HepG2 (cell line): ENCODE data around the gene HIPK3. TPM values are rescaled to one million over a fixed set of nuclear protein-coding genes. Genes with fewer than 3 reads are reported as not detected.

Experiments used
- ATAC-seq: fragments of 200-7000 bp; cut with Tn5 transposase; 3 replicates; pipeline ENCODE4 v1.9.1; 2020; ENCODE audit warnings: mild to moderate bottlenecking, moderate library complexity
- BruUV-seq: library from RNA; stranded (reverse); fragments of 400-500 nt; replicated peaks from 2 replicates; lab custom pipeline; 2021; lab: Mats Ljungman, UMichigan
- CTCF ChIA-PET: fragments of 300-600 bp; formaldehyde crosslinking; extraction: SDS; loops from one replicate; lab custom pipeline; 2021; ENCODE audit warnings: low total read pairs, inconsistent platforms, low intra/inter-chr PET ratio; lab: Yijun Ruan, JAX
- POLR2A ChIA-PET: fragments of 350-600 bp; sonication (Branson Sonifier 250); formaldehyde crosslinking; loops from one replicate; lab custom pipeline; 2020; ENCODE audit warnings: antibody characterized with exemption, inconsistent platforms; lab: Yijun Ruan, JAX
- DNase-seq: peaks from one replicate; pipeline ENCODE4 v3.0.0-alpha.2; 2015; ENCODE audit warnings: low spot score
- FAIRE-seq: peaks from 3 replicates; lab custom pipeline; 2011; peaks lifted over from hg19 to GRCh38; lab: Jason Lieb, UNC
- H2AFZ ChIP-seq: one replicate; pipeline ENCODE4 v1.6.1; 2011; ENCODE audit warnings: low read length, inconsistent platforms
- H3K27ac ChIP-seq: fragments of 300-600 bp; 3 replicates; pipeline ENCODE4 v1.8.0; 2011; ENCODE audit warnings: mixed run types, mild to moderate bottlenecking, mixed read lengths, low read length, inconsistent platforms; ENCODE audit not compliant: insufficient read depth; ENCODE audit errors: extremely low read length
- H3K27me3 ChIP-seq, 2 experiments: fragments of 200-600 bp in 1 of 2; 2 replicates in 1 of 2; 3 replicates in 1 of 2; pipeline versions ENCODE4 v1.6.0 to v1.8.0; 2011; ENCODE audit warnings: low read length in 2 of 2, mild to moderate bottlenecking in 2 of 2, moderate library complexity in 2 of 2, inconsistent platforms in 1 of 2; ENCODE audit not compliant: insufficient read depth in 2 of 2, control insufficient read depth in 1 of 2
- H3K36me3 ChIP-seq, 2 experiments: fragments of 200-600 bp in 1 of 2; replicated peaks in 1 of 2; 2 replicates in 1 of 2; 3 replicates in 1 of 2; pipeline versions ENCODE4 v1.5.1 to v1.8.0; 2011; ENCODE audit warnings: low read length in 2 of 2, inconsistent platforms in 1 of 2; ENCODE audit not compliant: insufficient read depth in 2 of 2, control insufficient read depth in 1 of 2
- H3K4me1 ChIP-seq: 2 replicates; pipeline ENCODE4 v1.5.1; 2012; ENCODE audit warnings: low read length, inconsistent platforms; ENCODE audit not compliant: insufficient read depth
- H3K4me2 ChIP-seq: 2 replicates; pipeline ENCODE4 v1.6.0; 2011; ENCODE audit warnings: low read depth, low read length, inconsistent platforms
- H3K4me3 ChIP-seq, 3 experiments: fragments of 200-600 bp in 1 of 3; sonication (generic), shearing (Covaris generic) in 1 of 3; replicated peaks in 1 of 3; 2 replicates each; pipeline ENCODE4 v1.5.1; 2011 to 2016; ENCODE audit warnings: low read length in 3 of 3, inconsistent platforms in 2 of 3, low read depth in 2 of 3, mild to moderate bottlenecking in 2 of 3, control low read depth in 1 of 3, mixed read lengths in 1 of 3; ENCODE audit not compliant: insufficient read depth in 1 of 3
- H3K79me2 ChIP-seq: one replicate; pipeline ENCODE4 v1.6.1; 2011; ENCODE audit warnings: low read length, inconsistent platforms; ENCODE audit not compliant: insufficient read depth
- H3K9ac ChIP-seq: 2 replicates; pipeline ENCODE4 v1.6.0; 2011; ENCODE audit warnings: mild to moderate bottlenecking, low read depth, low read length, inconsistent platforms; ENCODE audit not compliant: insufficient read depth
- H3K9me3 ChIP-seq: 2 replicates; pipeline ENCODE4 v1.5.1; 2012; ENCODE audit warnings: mild to moderate bottlenecking, low read length
- H4K20me1 ChIP-seq: 2 replicates; pipeline ENCODE4 v1.6.0; 2011; ENCODE audit warnings: inconsistent platforms, mild to moderate bottlenecking, low read length, moderate library complexity; ENCODE audit not compliant: insufficient read depth
- DZIP1 ChIP-seq: sonication (generic); formaldehyde crosslinking; IDR thresholded peaks from 2 replicates; pipeline ENCODE4 v1.5.0; 2020; ENCODE audit warnings: mild to moderate bottlenecking, missing genetic modification reagents
- HNRNPL ChIP-seq: fragments of 200-400 bp; formaldehyde crosslinking; IDR thresholded peaks from 2 replicates; pipeline ENCODE4 v1.6.1; 2017; ENCODE audit warnings: mild to moderate bottlenecking, low read depth, low read length
- MIER3 ChIP-seq: IDR thresholded peaks from 2 replicates; pipeline ENCODE4 v1.6.1; 2016; ENCODE audit warnings: missing compliant biosample characterization, borderline replicate concordance
- PPARG ChIP-seq: conservative IDR thresholded peaks from 2 replicates; pipeline ENCODE4 v1.6.1; 2016; ENCODE audit warnings: missing biosample characterization, missing genetic modification reagents
- TARDBP ChIP-seq: sonication (generic); formaldehyde crosslinking; IDR thresholded peaks from 2 replicates; pipeline ENCODE4 v1.8.0; 2022; ENCODE audit warnings: mild to moderate bottlenecking, missing genetic modification reagents
- TSC22D2 ChIP-seq: sonication (generic); formaldehyde crosslinking; IDR thresholded peaks from 2 replicates; pipeline ENCODE4 v1.5.1; 2020; ENCODE audit warnings: missing genetic modification reagents, mild to moderate bottlenecking, borderline replicate concordance
- ZC3H4 ChIP-seq: sonication (generic); formaldehyde crosslinking; IDR thresholded peaks from 2 replicates; pipeline ENCODE4 v1.4.0; 2020; ENCODE audit warnings: missing genetic modification reagents, borderline replicate concordance
- ZNF264 ChIP-seq: sonication (generic); formaldehyde crosslinking; IDR thresholded peaks from 2 replicates; pipeline ENCODE4 v1.4.0; 2020; ENCODE audit warnings: missing genetic modification reagents
- ZNF274 ChIP-seq: sonication (generic); formaldehyde crosslinking; IDR thresholded peaks from 2 replicates; pipeline ENCODE4 v1.5.1; 2020; ENCODE audit warnings: mild to moderate bottlenecking, missing genetic modification reagents
- ZNF547 ChIP-seq: sonication (generic); formaldehyde crosslinking; IDR thresholded peaks from 2 replicates; pipeline ENCODE4 v1.5.1; 2020; ENCODE audit warnings: mild to moderate bottlenecking, missing genetic modification reagents
- ZNF678 ChIP-seq: sonication (generic); formaldehyde crosslinking; IDR thresholded peaks from 2 replicates; pipeline ENCODE4 v1.4.0; 2020; ENCODE audit warnings: mild to moderate bottlenecking, missing genetic modification reagents
- ZNF749 ChIP-seq: sonication (generic); formaldehyde crosslinking; IDR thresholded peaks from 2 replicates; pipeline ENCODE4 v1.8.0; 2022; ENCODE audit warnings: mild to moderate bottlenecking, missing genetic modification reagents, moderate library complexity, borderline replicate concordance
- ZNF777 ChIP-seq: sonication (generic); formaldehyde crosslinking; IDR thresholded peaks from 2 replicates; pipeline ENCODE4 v1.4.0; 2020; ENCODE audit warnings: missing genetic modification reagents
- WGBS: methylation state at CpG from one replicate; pipeline ENCODE4 v1.1.6; 2017; ENCODE audit warnings: low lambda C conversion rate; 5-methylcytosine and 5-hydroxymethylcytosine counted together
- in situ Hi-C: cut with HindIII; loops from 2 replicates; pipeline ENCODE4 v1.10.0; 2017; ENCODE audit warnings: low pct_unique_long_range_greater_than_20kb; ENCODE audit not compliant: extremely low pct_ligation_motif_present
- intact Hi-C: fragments of 100-400 bp; cut with micrococcal nuclease; formaldehyde crosslinking; loops from one replicate; pipeline ENCODE4 v1.10.0; 2022; ENCODE audit not compliant: unreplicated experiment
- polyA plus RNA-seq, 8 experiments: library from polyadenylated mRNA; depleted of rRNA in 3 of 8; stranded (reverse) in 7 of 8; unstranded in 1 of 8; fragments of >200 nt; fragmentation: Illumina TruSeq in 4 of 8; extraction: Trizol in 4 of 8; gene quantifications; 2 replicates each; pipeline versions ENCODE4 v1.2.1 to v1.2.3, GENCODE V29; 2011 to 2016; ENCODE audit warnings: low read depth in 4 of 8, missing spikeins in 1 of 8, mixed read lengths in 1 of 8; ENCODE audit not compliant: insufficient read depth in 1 of 8
- total RNA-seq, 5 experiments: library from RNA; depleted of rRNA; stranded (reverse); fragments of >200 nt; fragmentation: Illumina TruSeq; extraction: Trizol; gene quantifications; 2 replicates each; pipeline ENCODE4 v1.2.3, GENCODE V29; 2016; ENCODE audit warnings: low read depth in 1 of 5

HIPK3 gene
- total and polyA plus RNA-seq, 2 of the 13 experiments (the other 11 are each of a cell fraction or from before 2014, with no cell fraction given): 20.5 to 44.3 TPM

GRCh38 chr11:33311680-33312079, 54.5 kb downstream of the HIPK3 start:
- FAIRE-seq: no peak
- H3K9me3 ChIP-seq: no peaks in the 10 kb centered on the region
- intact Hi-C loops: no loop called here
- no peak for TF ChIP-seq ZNF678 (CRISPR knock-in tag)
- no peak for TF ChIP-seq PPARG (CRISPR knock-in tag)
- no peak for TF ChIP-seq ZNF264
- TF ChIP-seq MIER3 (CRISPR knock-in tag): no peak
- TF ChIP-seq ZC3H4: no peak
- TF ChIP-seq TSC22D2 (CRISPR knock-in tag): no peak
- no peak for TF ChIP-seq ZNF777 (CRISPR knock-in tag)
- TF ChIP-seq, all 625 proteins: peak for 0
- H3K9ac ChIP-seq: no peak overlapping the region
- H4K20me1 ChIP-seq: 0 out of 2 replicates have a peak, but pooled peaks cover 7% of the 10 kb centered on the region
- 87% methylated on average over 3 of the region's 3 CpGs for WGBS
- no TSS peak for BruUV-seq
- no peak for DNase-seq
- H3K4me1 ChIP-seq: no peaks in the 10 kb centered on the region
- no peak overlapping the region for H3K4me3 ChIP-seq
- ChIA-PET POLR2A (no interaction called here), CTCF (no interaction called here)
- no peak overlapping the region for H3K27ac ChIP-seq
- no peak overlapping the region for H3K4me2 ChIP-seq
- in situ Hi-C loops: no loop called here
- H3K36me3 ChIP-seq: peaks cover 0 to 4% of the 10 kb centered on the region in 2 experiments; a peak in 3 of 5 replicates
- no peak for ATAC-seq
- peaks cover 14% of the 10 kb centered on the region for H3K79me2 ChIP-seq
- H2AFZ ChIP-seq: no peak overlapping the region
- no peaks in the 10 kb centered on the region for H3K27me3 ChIP-seq

- no TSS peak for BruUV-seq
- H2AFZ ChIP-seq: no peak overlapping the region
- H3K9ac ChIP-seq: no peak overlapping the region
- intact Hi-C loops: no loop called here
- H3K4me3 ChIP-seq: no peak overlapping the region
- no peak overlapping the region for H3K27ac ChIP-seq
- H3K36me3 ChIP-seq: no peaks in the 10 kb centered on the region; a peak in 3 of 5 replicates
- no peaks in the 10 kb centered on the region for H3K27me3 ChIP-seq
- H3K4me1 ChIP-seq: no peaks in the 10 kb centered on the region
- peaks cover 22% of the 10 kb centered on the region for H3K79me2 ChIP-seq
- FAIRE-seq (no peak), ATAC-seq (no peak), DNase-seq (no peak)
- WGBS: 90% methylated on average over 3 of the region's 3 CpGs
- H3K4me2 ChIP-seq: no peak overlapping the region
- in situ Hi-C loops: no loop called here
- ChIA-PET CTCF (no interaction called here), POLR2A (no interaction called here)
- peaks cover 3% of the 10 kb centered on the region; the same call in 1 of the 2 replicates for H4K20me1 ChIP-seq
- no peaks in the 10 kb centered on the region for H3K9me3 ChIP-seq
- TF ChIP-seq TARDBP (CRISPR knock-in tag): no peak
- no peak for TF ChIP-seq ZNF547
- no peak for TF ChIP-seq HNRNPL
- TF ChIP-seq ZNF274 (CRISPR knock-in tag): no peak
- no peak for TF ChIP-seq ZNF749 (CRISPR knock-in tag)
- TF ChIP-seq DZIP1 (CRISPR knock-in tag): no peak
Measured at GRCh38 chr11:33315822-33316221, 58.6 kb downstream of the HIPK3 start.
